Activated effector memory CD4-positive, alpha-beta T cell treated with anti-CD3 and anti-CD28 coated beads, Interleukin-2, amount 50 U/mL, for 16 hours (primary cell): ENCODE measurements around the gene DNAH8.
A peak's percentile ranks its signal among the peaks of the same experiment; 100 is the strongest.
"Not testable (repeated sequence)": the region's sequence is repeated elsewhere in the genome, so short reads cannot be mapped to it uniquely, and the experiment has no call there.

ENCODE experiments used
- DNase-seq: peaks from one replicate; pipeline ENCODE4 v3.0.0-alpha.2; 2020

DNAH8 gene

DNA sequence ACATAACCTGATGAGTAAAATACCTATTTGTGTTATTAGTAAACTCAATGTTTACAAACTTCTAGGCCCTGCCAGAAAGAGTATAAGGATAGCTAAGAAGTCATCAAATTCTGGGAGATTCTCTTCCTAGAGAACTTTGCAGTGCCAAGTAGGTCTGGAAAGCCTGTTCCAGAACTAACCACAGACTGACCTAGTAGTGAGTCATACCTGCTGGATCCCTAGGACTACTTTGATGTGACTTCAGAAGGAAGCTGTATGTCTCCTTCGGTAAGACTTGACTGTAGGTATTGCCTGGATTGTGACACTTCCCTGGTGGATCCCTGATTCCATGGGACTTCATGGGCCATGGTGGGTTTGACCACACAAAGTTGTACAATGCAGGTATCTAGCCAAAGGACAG lies 131.7 kb downstream of the DNAH8 start:
- no peak for DNase-seq

DNA sequence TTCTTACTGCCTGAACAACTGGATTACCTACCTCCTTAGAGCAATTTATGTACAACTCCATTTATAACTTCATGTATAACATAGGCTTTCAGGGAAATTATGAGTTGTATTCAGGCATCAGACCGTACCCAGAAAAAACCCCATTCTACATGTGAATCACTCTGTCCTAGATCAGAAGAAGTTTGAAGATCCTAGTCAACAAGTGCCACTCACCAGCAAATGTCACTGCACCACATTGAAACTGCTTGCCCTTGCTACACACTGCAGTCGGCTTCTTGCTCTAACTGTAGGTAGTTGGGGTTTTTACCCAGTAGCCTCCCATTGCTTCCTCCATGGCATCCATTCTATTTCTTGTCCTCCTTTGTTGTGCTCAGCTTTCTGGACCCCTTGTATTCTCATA lies 132.4 kb downstream of the DNAH8 start:
- DNase-seq = no peak

DNA sequence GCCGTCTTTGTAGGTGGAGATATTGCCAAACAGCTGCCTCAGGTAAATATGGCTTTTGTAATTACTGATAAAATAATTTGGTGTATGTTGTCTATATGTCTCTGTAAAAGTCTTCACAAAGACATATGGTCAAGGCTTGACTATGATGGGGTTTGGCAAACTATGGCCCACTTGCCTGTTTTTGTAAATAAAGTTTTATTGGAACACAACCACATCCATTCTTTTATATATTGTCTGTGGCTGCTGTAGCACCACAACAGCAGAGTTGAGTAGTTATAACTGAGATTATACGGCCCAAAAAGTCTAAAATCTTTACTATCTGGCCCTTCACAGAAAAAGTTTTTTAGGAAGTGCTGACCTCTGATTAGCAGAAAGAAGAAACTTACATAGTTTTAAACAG lies 133.6 kb downstream of the DNAH8 start:
- no peak for DNase-seq

DNA sequence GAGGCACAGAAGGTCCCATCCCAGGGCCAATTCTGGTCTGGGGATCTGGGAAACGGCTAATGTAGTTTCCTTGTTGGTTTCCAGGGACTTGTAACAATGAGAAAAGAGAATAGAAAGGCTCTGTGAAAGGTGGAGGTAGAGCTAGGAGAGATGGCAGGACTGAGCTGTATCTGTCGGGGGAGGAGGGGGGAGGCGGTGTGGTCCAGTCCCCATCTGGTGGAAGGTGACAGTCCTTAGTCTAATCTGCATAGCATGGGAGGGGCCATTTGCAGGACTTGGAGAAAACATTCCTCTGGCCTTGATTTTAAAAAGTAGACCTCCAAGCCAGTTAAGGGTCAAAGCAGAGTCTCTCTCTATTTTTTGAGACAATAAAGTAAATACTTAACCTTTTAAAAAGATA lies 137.1 kb downstream of the DNAH8 start:
- DNase-seq = no peak

DNA sequence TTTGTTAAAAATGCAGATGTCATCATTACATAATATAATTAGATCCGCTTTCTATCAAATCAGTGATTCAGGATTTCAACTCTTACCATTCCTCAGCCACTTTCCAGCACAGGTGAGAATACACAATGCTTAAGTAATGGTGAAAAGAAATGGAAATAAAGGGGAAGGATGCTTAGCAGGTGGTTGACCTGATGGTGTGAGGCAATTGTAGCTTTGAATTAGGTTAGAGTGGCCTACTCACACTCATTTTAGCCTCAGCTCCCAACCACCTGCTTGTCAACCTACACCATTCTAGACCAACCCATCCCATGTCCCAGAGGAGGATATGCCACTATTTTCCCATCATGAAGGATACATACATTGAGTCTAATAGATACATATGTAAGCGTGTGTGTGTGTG lies 138.1 kb downstream of the DNAH8 start:
- no peak for DNase-seq

DNA sequence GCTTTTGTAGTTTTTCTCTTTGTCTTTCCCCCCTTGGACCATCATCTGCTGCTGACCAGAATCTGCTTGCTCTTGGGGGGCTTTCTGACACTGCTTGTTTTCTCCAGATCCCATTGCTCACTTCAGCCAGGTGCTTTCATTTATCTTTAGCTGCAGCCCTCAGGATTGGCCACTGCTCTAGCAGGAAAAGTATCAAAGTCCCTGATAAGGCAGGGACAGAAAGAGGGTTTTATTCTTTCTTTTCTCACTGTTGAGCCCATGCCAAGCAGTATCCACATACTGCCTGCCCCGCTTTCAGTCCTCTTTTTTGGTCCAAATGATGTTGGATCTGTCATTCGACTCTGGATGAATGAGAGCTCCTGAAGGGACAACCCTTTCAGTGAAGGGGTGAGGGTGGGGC lies 141.4 kb downstream of the DNAH8 start:
- DNase-seq = no peak

DNA sequence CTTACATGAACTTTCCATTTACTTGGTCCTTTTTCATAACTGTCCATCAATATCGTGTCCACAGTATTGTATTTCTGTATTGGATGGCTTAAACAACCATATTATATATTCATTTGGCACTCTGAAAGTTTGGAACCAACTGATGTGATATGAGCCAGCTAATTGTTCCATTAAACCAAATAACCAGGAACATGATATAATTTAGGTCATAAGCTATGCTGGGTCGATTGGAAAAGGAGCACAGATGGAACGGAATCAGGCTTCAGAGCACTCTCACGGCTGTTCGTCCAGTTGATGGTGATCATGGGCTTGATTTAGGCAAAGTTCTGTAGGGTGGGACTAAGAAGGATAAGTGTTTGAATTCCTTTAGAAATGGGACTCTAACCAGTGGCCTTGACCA lies 142.7 kb downstream of the DNAH8 start:
- no peak for DNase-seq

DNA sequence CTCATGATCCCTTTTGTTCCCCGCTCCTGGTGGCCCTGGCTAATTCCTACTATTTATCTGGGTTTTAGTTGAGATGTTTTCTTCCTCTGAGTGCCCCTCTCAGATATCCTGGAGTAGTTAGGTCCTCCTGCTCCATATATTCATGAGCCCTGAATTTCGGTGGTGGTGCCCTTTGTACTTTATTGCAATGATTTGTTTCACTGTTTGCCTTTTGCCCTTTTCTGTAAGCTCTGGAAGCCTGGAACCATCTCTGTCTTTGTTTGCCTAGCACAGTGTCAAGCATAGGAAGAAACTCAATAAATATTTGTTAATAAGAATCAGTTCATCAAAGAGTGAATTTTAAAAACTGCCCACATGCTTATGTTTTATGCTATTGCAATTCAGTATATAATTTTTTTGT lies 144.9 kb downstream of the DNAH8 start:
- no peak for DNase-seq

DNA sequence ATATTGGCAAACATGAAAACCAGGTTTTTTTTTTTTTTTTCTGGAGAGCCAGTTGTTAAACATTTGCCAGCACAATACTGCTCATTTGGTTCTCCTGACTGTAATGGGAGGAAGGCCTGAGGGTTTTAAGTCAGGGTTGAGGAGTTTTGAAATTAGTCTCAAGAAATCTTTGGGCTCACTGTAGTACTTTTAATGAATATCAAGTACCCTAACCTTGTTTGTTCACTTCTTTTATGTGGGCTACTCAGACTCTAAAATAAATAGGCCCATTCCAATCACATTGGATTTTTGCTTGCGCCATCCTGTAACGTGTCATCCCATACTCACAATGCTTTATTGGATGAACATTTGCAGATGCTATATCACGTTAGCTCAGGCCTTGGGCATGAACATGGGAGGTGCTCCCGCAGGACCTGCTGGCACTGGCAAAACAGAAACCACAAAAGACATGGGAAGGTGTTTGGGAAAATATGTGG lies 146.9 kb downstream of the DNAH8 start:
- DNase-seq = no peak

DNA sequence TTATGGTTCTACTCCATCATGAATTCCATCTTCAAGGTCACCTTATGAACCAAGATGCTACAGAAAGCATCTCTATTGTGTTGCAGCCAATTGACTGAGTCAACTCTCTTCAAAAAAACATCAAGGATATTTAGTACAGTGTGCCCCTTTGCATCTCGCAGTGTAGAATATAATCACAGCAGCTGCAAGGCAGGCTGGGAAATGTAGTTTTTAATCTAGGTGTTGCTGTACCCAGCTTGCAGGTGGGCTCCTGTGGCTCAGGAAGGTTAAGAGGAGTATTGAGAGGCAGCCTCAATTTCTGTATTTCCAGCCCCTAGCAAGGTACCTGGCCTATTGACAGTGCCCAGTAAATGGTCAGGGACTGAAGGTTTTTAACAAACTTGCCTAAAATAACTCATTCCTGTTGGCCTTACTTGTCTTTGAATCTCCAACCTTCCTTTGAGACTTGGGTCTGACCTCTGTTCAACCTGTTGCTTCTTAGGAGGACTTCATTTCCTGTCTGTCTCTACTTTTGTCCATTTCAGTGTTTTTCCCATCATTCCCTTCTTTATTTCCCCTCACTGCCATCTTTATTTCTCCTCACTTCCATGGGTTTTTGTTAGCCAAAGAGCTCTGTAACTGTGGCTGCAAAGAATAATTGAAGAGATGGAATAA lies 150.5 kb downstream of the DNAH8 start:
- DNase-seq = no peak

DNA sequence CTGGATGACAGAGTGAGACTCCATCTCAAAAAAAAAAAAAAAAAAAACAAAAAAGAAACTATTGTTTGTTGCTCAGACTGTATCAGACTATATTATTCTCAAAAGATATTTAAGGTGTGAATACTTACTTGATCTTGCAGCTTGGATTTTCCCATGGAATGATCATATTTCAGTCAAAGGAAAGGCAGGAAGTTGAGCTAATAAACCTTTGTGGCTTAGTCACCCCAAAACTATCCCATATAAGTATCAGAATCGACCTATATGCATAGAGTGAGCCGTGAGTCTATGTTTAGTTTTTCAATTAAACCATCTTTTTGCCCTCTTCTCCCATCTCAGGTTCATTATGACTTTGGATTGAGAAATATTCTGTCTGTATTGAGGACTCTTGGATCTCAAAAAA lies 152.6 kb downstream of the DNAH8 start:
- no peak for DNase-seq

DNA sequence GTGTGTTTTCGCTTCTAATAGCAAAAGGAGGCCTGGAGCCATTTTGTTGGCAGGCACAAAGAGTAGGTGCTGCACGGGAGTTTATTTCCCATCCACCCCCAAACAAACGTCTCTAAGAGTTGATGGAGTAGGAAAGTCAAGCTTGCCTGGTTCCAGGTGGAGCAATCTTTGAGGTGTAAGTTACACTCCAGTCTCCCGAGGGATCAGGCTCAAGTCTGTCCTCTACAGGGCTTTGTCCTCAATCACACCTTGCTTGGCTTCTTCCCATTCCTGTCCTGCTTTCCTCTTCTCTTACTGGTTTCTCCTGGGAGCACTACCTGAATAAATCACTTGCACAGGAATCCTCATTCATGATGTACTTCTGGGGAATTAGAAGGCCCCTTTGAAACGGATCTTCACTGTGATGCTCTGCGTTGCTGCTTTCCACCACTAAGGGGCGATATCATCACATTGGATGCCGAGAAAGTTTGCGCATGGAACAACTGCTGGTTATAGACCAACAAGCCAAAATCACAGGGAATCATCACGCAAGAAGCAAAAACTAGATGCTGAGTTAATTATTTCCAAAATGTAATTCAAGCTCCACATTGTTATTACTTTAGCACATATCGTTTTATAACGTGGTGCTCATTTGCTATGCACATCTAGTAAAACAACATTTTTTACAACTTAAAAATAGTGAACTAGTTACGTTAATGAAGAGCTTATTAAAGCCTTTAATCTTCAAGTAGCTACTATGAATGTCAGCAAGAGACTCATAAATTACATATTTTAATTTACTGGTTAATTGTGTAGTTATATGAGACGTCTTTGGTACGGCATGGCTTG lies 156.8 kb downstream of the DNAH8 start:
- DNase-seq = peak; percentile 79

DNA sequence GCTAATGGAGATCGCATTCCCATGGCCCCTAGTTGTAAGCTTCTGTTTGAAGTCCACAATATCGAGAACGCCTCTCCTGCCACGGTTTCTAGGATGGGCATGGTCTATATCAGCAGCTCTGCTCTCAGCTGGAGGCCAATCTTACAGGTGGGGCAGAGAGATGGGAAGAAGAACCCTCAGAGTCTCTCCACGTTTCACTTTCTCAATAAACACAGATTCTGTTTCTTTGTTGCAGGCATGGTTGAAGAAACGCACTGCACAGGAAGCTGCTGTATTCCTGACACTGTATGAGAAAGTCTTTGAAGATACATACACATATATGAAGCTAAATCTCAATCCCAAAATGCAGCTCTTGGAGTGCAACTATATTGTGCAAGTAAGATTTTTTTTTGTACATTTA lies 157.9 kb downstream of the DNAH8 start:
- no peak for DNase-seq

DNA sequence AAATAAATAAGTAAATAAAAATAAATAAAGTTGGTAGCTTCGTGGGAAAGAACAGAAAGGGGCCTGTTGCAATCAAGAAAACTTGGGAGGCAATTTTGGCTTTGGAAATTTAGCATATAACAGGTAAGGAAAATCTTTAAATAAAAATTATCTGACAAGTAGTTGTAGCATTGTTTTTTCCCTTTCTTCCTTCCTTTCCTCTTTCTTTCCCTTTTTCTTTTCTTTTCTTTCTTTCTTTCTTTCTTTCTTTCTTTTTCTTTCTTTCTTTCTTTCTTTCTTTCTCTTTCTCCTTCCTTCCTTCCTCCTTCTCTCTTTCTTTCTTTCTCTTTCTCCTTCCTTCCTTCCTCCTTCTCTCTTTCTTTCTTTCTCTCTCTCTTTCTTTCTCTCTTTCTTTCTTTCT lies 158.7 kb downstream of the DNAH8 start:
- not testable (repeated sequence) for DNase-seq

DNA sequence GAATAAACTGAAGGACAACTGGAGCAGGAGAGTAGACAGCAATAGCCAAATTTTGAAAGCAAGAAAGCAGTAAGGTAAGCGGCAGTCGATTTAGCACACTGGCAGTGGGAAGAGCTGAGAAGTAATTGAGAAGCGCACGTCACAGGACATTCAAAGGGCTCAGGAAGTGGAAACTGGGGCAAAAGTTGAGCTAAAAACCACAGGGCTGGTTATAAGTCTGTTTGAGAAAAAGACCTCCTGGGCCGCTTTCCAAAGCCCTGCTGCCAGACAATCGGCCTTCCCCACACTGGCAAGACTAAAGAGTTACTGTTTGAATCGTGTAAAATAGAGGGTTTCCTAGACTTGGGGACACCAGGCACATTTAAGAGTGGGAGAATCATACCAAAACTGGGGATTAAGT lies 161.4 kb downstream of the DNAH8 start:
- peak; percentile 62 for DNase-seq

DNA sequence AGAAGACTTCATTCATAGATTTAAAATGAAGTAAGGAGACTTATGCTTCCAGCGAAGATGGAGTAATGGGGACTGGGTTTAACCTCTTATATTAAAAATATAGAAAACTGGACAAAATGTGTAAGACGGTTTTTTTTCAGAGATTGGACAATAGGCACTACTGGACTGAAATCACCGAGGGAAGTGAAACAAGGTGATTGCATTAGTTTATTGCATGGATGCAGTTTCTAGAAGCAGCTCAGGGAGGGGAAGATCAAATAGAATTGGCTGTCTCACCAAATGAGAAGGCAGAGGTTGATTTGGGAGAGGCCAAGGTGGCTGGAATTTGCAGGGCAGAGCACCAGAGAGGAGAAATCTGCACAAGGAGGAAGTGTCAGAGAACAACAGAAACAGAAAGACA lies 162.6 kb downstream of the DNAH8 start:
- no peak for DNase-seq

DNA sequence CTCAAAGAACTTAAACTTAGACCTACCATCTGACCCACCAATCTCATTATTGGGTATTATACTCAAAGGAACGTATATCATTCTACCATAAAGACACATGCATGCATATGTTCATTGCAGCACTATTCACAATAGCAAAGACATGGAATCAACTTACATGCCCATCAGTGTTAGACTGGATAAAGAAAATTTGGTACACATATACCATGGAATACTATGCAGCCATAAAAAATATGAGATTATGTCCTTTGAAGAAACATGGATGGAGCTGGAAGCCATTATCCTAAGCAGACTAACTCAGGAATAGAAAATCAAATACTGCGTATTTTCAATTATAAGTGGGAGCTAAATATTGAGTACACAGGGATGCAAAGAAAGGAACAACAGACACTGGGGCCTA lies 167.0 kb downstream of the DNAH8 start:
- no peak for DNase-seq

DNA sequence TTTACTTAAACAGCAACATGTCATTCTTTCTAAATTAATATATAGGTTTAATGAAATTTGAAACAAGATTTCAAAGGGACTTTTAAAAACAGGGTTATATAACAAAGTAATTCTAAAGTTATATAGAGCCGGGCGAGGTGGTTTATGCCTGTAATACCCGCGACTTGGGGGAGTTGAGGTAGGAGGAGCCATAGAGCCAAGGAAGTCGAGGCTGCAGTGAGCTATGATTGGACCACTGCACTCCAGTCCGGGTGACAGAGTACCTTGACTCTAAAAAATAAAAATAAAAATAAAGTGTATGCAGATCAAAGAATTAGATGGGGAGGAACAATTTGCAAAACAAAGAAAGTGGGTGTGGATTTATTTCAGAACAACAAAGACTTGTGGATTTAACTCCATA lies 182.4 kb downstream of the DNAH8 start:
- DNase-seq = no peak

DNA sequence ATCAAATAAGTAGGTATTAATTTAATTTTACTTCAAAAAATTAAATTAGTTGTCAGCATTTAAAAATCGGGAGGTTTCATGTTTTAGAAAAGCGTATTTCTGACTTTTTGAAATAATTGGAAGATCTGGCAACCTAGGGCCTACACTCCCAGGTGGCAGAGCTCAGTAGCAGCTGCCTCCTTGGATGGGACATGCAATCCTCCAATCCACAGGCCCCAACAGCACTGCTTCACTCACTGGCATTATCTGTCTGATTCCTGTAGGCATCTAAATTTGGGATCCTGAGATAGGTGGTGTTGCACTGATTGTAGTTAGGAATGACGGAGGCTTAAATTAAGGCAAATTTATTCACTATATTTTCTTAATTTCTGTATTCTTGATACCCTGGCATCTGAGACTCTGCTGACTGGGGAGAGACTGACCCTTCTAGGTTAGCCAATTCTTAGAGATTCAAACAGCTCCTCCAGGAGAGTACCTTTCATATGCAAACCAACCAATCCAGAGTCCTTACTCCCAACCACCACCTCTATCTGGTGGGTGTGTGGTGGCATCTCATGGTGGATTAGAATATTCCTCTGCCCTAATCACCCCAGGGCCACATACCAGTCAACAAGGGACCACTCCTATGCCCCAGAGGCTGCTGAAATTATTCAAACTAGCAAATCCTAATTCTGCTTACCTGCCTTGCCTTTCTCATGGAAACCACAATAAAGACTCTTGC lies 186.9 kb downstream of the DNAH8 start:
- DNase-seq = no peak

DNA sequence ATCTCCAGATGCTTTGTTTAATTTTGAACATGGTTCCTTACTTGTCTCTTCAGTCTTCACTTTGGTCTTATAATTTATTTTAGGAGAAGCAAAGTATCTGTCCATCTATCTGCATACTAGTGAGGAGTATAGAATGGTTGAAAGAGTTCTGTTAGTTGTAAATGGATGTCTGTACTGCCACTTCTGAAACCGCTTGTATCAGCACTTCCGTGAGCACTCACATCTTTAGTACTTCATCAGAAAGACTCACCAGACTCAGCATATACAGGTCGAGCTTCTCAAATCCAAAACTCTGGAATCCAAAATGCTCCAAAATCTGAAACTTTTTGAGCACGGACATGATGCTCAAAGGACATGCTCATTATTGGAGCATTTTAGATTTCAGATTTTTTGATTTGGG lies 191.5 kb downstream of the DNAH8 start:
- no peak for DNase-seq

DNA sequence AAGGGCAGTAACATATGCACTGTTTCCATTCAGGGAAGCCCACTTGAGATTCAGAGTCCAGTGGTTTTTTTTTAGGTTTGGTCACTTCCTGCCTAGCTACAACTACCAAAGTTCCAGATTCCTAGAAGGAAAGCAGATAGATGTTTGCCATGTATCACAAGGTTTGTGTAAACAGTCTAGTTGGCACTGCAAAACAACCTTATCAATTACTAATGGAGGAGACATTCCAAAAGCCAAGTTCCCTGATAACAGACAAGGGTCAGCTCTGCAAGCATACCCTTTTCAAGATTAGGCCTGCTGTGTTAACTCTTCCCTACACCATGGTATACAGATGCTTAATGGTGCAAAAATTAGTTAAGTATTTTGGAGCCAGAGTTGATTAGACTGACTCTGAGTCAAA lies 192.2 kb downstream of the DNAH8 start:
- DNase-seq = no peak

DNA sequence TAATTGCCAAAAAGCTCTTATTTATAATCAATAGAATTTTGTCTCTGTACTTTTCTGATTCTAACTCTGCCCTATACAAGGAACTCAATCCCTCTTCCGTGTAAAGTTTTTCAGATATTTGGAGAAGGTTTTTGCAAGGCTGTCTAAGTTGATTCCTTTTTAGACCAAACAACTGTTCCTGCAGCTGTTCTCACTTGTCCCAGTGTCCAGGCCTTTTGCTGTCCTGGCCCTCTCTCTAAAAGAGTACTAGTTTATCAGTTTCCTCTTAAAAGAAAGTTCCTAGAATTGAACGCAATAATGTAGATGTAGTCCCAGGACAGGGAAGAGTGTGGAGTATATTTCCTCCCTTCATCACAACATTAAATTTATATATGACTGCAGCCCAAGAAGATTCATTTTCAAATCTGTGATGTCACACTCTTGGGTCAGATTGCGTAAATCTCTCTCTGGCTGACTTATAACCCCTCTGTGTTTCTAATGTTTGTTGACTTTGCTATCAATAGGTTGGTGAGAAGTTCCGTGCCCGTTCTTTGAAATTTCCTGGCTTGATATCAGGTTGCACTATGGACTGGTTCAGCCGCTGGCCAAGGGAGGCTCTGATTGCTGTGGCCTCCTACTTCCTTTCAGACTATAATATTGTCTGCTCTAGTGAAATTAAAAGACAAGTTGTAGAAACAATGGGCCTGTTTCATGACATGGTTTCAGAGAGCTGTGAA lies 194.1 kb downstream of the DNAH8 start:
- no peak for DNase-seq

DNA sequence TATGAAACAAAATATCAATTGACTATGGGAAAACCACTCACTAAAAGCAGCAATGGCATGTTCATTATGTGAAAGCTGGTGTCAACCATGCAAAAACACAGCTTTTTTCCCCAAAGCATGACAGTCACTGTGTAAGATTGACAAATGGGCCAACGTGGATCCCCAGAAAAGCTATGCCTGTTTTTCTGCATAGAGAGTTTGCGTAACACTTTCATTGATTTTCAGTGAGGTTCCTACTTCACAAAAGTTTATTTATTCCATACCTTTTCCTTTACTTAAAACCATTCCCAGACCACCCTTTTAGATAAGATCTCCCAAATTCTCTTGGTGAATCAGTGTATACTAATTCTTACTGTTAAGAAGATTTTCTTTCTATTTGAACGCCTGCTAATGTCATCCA lies 195.1 kb downstream of the DNAH8 start:
- no peak for DNase-seq
